HG02642 (cell line): ENCODE measurements around the gene ERC2.

Experiments
- ATAC-seq: cut with Tn5 transposase; IDR thresholded peaks from one replicate; pipeline ENCODE4 v1.9.1; 2021; ENCODE audit warnings: mild to moderate bottlenecking; ENCODE audit not compliant: unreplicated experiment, poor library complexity

ERC2 gene

GRCh38 chr3:55622116-55622515, 846.2 kb downstream of the ERC2 start:
- ATAC-seq = no peak

GRCh38 chr3:55621648-55622047, 846.6 kb downstream of the ERC2 start:
- ATAC-seq = no peak

- no peak for ATAC-seq
Observed at GRCh38 chr3:55621026-55621422, 847.2 kb downstream of the ERC2 start.

GRCh38 chr3:55620351-55621025, 847.8 kb downstream of the ERC2 start:
- peak; percentile 59 for ATAC-seq

- no peak for ATAC-seq
Observed at GRCh38 chr3:55619046-55619808, 849.0 kb downstream of the ERC2 start.

GRCh38 chr3:55617385-55617784, 850.9 kb downstream of the ERC2 start:
- ATAC-seq = no peak

GRCh38 chr3:55616803-55617202, 851.5 kb downstream of the ERC2 start:
- no peak for ATAC-seq

GRCh38 chr3:55615694-55616295, 852.5 kb downstream of the ERC2 start:
- no peak for ATAC-seq

GRCh38 chr3:55615039-55615693, 853.1 kb downstream of the ERC2 start:
- ATAC-seq = no peak

- ATAC-seq = no peak
Observed at GRCh38 chr3:55611121-55611520, 857.1 kb downstream of the ERC2 start.

- no peak for ATAC-seq
Observed at GRCh38 chr3:55609230-55609827, 858.9 kb downstream of the ERC2 start.

GRCh38 chr3:55608301-55608937, 859.8 kb downstream of the ERC2 start:
- no peak for ATAC-seq

- ATAC-seq = peak; percentile 86
Observed at GRCh38 chr3:55607844-55608243, 860.4 kb downstream of the ERC2 start.

GRCh38 chr3:55607175-55607574, 861.1 kb downstream of the ERC2 start:
- no peak for ATAC-seq

GRCh38 chr3:55605443-55606236, 862.6 kb downstream of the ERC2 start:
- no peak for ATAC-seq

GRCh38 chr3:55604846-55605245, 863.4 kb downstream of the ERC2 start:
- ATAC-seq = no peak

- no peak for ATAC-seq
Observed at GRCh38 chr3:55604402-55604801, 863.9 kb downstream of the ERC2 start.

GRCh38 chr3:55601366-55602080, 866.7 kb downstream of the ERC2 start:
- no peak for ATAC-seq

GRCh38 chr3:55598224-55598623, 870.0 kb downstream of the ERC2 start:
- ATAC-seq = no peak
